Measurements from ENCODE around the gene FBXW4. TPM values are rescaled to one million over a fixed set of nuclear protein-coding genes. Genes with fewer than 3 reads are reported as not detected.

The FBXW4 gene
- polyA plus RNA-seq, 1 of the 3 experiments (the other 2 are of a cell fraction) = 27.6 TPM

DNA sequence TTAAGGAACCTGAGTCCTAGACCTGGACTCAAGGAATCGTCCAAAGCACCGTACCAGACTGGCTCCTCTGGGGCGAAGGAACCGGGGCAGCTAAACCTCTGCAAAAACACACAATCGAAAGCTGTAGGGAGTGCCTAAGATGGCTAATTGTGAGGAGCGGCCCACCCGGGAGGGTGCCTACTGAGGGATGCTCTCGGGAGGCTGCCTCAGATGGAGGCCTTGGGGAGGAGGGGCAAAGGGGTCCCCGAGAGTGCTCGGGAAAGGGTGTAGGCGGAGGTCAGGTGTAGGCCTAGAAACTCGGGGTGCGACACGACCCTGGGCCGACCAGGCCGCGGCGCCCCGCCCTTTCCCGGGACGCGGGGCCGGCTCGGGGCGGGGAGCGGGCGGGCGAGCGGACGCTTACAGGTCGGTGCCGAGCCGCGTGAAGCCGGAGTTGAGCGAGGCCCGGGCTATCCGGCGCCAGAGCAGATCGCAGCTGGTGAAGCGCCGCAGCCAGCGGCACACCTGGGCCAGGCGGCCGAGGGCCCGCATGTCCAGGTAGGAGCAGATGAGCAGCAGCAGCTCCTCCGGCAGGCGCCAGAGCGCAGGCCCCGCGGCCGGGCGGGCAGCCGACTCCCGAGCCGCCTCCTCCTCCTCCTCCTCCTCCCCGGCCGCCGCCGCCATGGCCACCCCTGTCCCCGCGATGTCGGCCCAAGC lies 844 bp downstream of the FBXW4 start:
- peak overlapping the region; percentile 83 to 94 for H3K27ac ChIP-seq (ENCODE audit: low read depth in 2 of 2, low read length in 1 of 2)
- no peaks in the 10 kb centered on the region; the same call in 1 of the 2 replicates for H4K20me1 ChIP-seq (ENCODE audit: insufficient read depth)
- H3F3A ChIP-seq (replicated peaks; ENCODE audit: insufficient read depth) = peaks cover 7% of the 10 kb centered on the region
- 1% methylated on average over 17 of the region's 63 CpGs for WGBS (ENCODE audit: low lambda C conversion rate)
- peak; percentile 84 for DNase-seq
- H3K9ac ChIP-seq = peak overlapping the region; percentile 100
- peaks cover 58% of the 10 kb centered on the region for H3K79me2 ChIP-seq (ENCODE audit: insufficient read depth)
- CTCF ChIA-PET = interaction anchor here (0.6 to 3.0 kb wide), 12 partner anchors 9 to 637 kb away, joined by 3 to 15 read pairs (median 3); partner anchors contain the start of gene NPM3
- no peaks in the 10 kb centered on the region for H3K27me3 ChIP-seq (ENCODE audit: insufficient read depth)
- H3K4me1 ChIP-seq (ENCODE audit: control insufficient read depth in 1 of 2, insufficient read depth in 2 of 2, low read depth in 1 of 2, low read length in 1 of 2) = peaks cover 16 to 25% of the 10 kb centered on the region in 2 experiments
- peak overlapping the region; percentile 59 to 84 for H3K4me3 ChIP-seq (ENCODE audit: low read depth in 2 of 2, low read length in 1 of 2)
- H3K4me2 ChIP-seq = peak overlapping the region; percentile 95
- no peaks in the 10 kb centered on the region for H3K9me2 ChIP-seq
- POLR2A ChIA-PET = interaction anchor here (0.5 to 1.7 kb wide), 8 partner anchors 10 to 1010 kb away, joined by 3 to 4 read pairs (median 3); partner anchors contain the start of genes DPCD and POLL
- peak overlapping the region; percentile 96 for H2AFZ ChIP-seq (ENCODE audit: low read depth)
- no peaks in the 10 kb centered on the region for H3K9me3 ChIP-seq
- no peaks in the 10 kb centered on the region for H3K36me3 ChIP-seq (replicated peaks in 1 of 2; ENCODE audit: control insufficient read depth in 1 of 2, insufficient read depth in 2 of 2, low read length in 1 of 2)
- TF ChIP-seq, protein P1, sequence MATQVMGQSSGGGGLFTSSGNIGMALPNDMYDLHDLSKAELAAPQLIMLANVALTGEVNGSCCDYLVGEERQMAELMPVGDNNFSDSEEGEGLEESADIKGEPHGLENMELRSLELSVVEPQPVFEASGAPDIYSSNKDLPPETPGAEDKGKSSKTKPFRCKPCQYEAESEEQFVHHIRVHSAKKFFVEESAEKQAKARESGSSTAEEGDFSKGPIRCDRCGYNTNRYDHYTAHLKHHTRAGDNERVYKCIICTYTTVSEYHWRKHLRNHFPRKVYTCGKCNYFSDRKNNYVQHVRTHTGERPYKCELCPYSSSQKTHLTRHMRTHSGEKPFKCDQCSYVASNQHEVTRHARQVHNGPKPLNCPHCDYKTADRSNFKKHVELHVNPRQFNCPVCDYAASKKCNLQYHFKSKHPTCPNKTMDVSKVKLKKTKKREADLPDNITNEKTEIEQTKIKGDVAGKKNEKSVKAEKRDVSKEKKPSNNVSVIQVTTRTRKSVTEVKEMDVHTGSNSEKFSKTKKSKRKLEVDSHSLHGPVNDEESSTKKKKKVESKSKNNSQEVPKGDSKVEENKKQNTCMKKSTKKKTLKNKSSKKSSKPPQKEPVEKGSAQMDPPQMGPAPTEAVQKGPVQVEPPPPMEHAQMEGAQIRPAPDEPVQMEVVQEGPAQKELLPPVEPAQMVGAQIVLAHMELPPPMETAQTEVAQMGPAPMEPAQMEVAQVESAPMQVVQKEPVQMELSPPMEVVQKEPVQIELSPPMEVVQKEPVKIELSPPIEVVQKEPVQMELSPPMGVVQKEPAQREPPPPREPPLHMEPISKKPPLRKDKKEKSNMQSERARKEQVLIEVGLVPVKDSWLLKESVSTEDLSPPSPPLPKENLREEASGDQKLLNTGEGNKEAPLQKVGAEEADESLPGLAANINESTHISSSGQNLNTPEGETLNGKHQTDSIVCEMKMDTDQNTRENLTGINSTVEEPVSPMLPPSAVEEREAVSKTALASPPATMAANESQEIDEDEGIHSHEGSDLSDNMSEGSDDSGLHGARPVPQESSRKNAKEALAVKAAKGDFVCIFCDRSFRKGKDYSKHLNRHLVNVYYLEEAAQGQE (IDR thresholded peaks at IDR 0.05; ENCODE audit: low read depth, low read length) = no peak
- TF ChIP-seq YY1 (IDR thresholded peaks at IDR 0.05; ENCODE audit: low read depth) = peak; percentile 23; the same call in 1 of the 2 replicates
- TF ChIP-seq, protein P2, sequence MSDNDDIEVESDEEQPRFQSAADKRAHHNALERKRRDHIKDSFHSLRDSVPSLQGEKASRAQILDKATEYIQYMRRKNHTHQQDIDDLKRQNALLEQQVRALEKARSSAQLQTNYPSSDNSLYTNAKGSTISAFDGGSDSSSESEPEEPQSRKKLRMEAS (IDR thresholded peaks at IDR 0.05; ENCODE audit: low read depth) = peak; percentile 40
- no peak for TF ChIP-seq FOXM1 (IDR thresholded peaks at IDR 0.05; ENCODE audit: low read depth)
- no peak; the same call in 1 of the 2 replicates for TF ChIP-seq MXI1 (IDR thresholded peaks at IDR 0.05; ENCODE audit: low read depth, low read length)
- TF ChIP-seq TAF1 (IDR thresholded peaks at IDR 0.05; ENCODE audit: borderline replicate concordance, low read depth, low read length) = peak; percentile 8
- no peak for TF ChIP-seq FOSL2 (IDR thresholded peaks at IDR 0.05; ENCODE audit: borderline replicate concordance, low read depth)
- TF ChIP-seq RAD21 (IDR thresholded peaks at IDR 0.05; ENCODE audit: low read length) = no peak
- no peak for TF ChIP-seq MEF2A (IDR thresholded peaks at IDR 0.05; ENCODE audit: borderline replicate concordance, low read depth)
- no peak for TF ChIP-seq TEAD4 (IDR thresholded peaks at IDR 0.05; ENCODE audit: borderline replicate concordance, insufficient read depth)
- TF ChIP-seq, protein P3, sequence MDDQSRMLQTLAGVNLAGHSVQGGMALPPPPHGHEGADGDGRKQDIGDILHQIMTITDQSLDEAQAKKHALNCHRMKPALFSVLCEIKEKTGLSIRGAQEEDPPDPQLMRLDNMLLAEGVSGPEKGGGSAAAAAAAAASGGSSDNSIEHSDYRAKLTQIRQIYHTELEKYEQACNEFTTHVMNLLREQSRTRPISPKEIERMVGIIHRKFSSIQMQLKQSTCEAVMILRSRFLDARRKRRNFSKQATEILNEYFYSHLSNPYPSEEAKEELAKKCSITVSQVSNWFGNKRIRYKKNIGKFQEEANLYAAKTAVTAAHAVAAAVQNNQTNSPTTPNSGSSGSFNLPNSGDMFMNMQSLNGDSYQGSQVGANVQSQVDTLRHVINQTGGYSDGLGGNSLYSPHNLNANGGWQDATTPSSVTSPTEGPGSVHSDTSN (IDR thresholded peaks at IDR 0.05) = 0 out of 2 replicates have a peak, but pooled peaks have one; percentile 32
